ENCODE results near the gene RBPMS2. TPM values are rescaled to one million over a fixed set of nuclear protein-coding genes. Genes with fewer than 3 reads are reported as not detected.
"Not testable (repeated sequence)": the region's sequence is repeated elsewhere in the genome, so short reads cannot be mapped to it uniquely, and the experiment has no call there.

Gene RBPMS2
- total RNA-seq, 1 donor from 2014 or later = 0.48 TPM

- ATAC-seq = no peak
Measured at GRCh38 chr15:64751464-64751863, 23.9 kb downstream of the RBPMS2 start.

- no peak for ATAC-seq
Measured at GRCh38 chr15:64749999-64750657, 25.3 kb downstream of the RBPMS2 start.

GRCh38 chr15:64749167-64749566, 26.2 kb downstream of the RBPMS2 start:
- peak; percentile 82 for ATAC-seq

GRCh38 chr15:64748251-64748650, 27.1 kb downstream of the RBPMS2 start:
- ATAC-seq = no peak

GRCh38 chr15:64747578-64747977, 27.8 kb downstream of the RBPMS2 start:
- ATAC-seq = no peak

- no peak for ATAC-seq
Measured at GRCh38 chr15:64746921-64747320, 28.5 kb downstream of the RBPMS2 start.

- ATAC-seq = no peak
Measured at GRCh38 chr15:64746356-64746755, 29.0 kb downstream of the RBPMS2 start.

GRCh38 chr15:64743691-64744090, 31.7 kb downstream of the RBPMS2 start:
- no peak for ATAC-seq

GRCh38 chr15:64742921-64743320, 32.5 kb downstream of the RBPMS2 start:
- ATAC-seq = no peak

GRCh38 chr15:64742385-64742784, 33.0 kb downstream of the RBPMS2 start:
- ATAC-seq = no peak

- not testable (repeated sequence) for ATAC-seq
Measured at GRCh38 chr15:64741708-64742107, 33.7 kb downstream of the RBPMS2 start.

- peak; percentile 7 for ATAC-seq
Measured at GRCh38 chr15:64740311-64741170, 34.8 kb downstream of the RBPMS2 start.

GRCh38 chr15:64739577-64740143, 35.7 kb downstream of the RBPMS2 start:
- ATAC-seq = no peak

GRCh38 chr15:64739156-64739555, 36.2 kb downstream of the RBPMS2 start:
- no peak for ATAC-seq

GRCh38 chr15:64738226-64739095, 36.9 kb downstream of the RBPMS2 start:
- ATAC-seq = no peak

- no peak for ATAC-seq
Measured at GRCh38 chr15:64732156-64732860, 43.1 kb downstream of the RBPMS2 start.

- no peak for ATAC-seq
Measured at GRCh38 chr15:64731805-64732151, 43.6 kb downstream of the RBPMS2 start.

GRCh38 chr15:64731012-64731804, 44.2 kb downstream of the RBPMS2 start:
- ATAC-seq = peak; percentile 90

GRCh38 chr15:64730151-64730550, 45.2 kb downstream of the RBPMS2 start:
- ATAC-seq = no peak

- no peak for ATAC-seq
Measured at GRCh38 chr15:64720188-64720587, 55.2 kb downstream of the RBPMS2 start.

Data from esophagus mucosa (tissue), 1 donor.